Activated T-cell treated with anti-CD3 and anti-CD28 coated beads for 4 hours (primary cell): Measurements from ENCODE around the gene PRKAB1.
"Not testable (repeated sequence)": the region's sequence is repeated elsewhere in the genome, so short reads cannot be mapped to it uniquely, and the experiment has no call there.

ENCODE experiments used
- DNase-seq: peaks from one replicate; pipeline ENCODE4 v3.0.0-alpha.2; 2020

Gene PRKAB1

GRCh38 chr12:119667577-119668323 lies at the start of gene PRKAB1:
Gene PRKAB1, plus strand, starts transcription at chr12:119668133. Its CDS starts 112 bp downstream, at chr12:119668245.
- DNase-seq, result peak; percentile 87

- DNase-seq, result not testable (repeated sequence)
These were observed 49.5 kb upstream of the PRKAB1 start for GRCh38 chr12:119618328-119618896.

DNA sequence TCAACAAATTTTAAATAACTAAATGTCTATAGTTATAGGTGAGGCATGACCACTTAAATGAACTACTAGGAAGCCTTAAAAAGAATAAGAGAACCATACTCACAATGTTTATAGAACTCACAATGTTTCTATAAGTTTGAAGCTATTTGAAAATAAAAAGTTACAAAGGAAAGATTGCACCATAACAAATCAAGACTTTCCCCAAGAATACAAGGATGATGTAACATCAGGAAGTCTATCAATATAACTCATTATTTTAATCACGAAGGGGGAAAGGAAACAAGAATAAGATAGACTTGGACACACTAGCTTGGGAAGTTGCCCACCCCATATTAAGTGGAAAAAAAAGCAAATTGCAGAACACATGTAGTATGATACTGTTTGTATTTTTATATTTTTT lies 47.4 kb upstream of the PRKAB1 start:
- no peak for DNase-seq

GRCh38 chr12:119621878-119622277 lies 46.1 kb upstream of the PRKAB1 start:
- no peak for DNase-seq

DNA sequence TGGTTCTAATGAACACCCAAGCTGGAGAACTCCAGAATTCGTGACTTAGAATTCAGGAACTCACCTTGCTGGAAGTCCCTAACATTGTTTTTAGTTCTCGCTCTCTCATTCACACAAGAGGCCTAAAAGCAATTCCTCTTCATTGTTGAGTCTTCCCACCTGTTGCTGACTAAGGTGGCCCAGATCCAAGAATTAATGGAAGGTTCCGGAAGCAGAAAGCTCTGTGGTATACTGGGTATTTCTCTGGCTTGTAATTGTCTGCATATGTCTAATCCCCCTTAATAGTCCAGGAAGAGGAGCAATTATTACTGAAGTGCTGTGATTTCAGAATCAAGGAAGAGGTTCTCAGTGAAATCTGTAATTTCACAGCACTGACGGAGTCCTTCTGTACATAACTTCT lies 43.0 kb upstream of the PRKAB1 start:
- no peak for DNase-seq

DNA sequence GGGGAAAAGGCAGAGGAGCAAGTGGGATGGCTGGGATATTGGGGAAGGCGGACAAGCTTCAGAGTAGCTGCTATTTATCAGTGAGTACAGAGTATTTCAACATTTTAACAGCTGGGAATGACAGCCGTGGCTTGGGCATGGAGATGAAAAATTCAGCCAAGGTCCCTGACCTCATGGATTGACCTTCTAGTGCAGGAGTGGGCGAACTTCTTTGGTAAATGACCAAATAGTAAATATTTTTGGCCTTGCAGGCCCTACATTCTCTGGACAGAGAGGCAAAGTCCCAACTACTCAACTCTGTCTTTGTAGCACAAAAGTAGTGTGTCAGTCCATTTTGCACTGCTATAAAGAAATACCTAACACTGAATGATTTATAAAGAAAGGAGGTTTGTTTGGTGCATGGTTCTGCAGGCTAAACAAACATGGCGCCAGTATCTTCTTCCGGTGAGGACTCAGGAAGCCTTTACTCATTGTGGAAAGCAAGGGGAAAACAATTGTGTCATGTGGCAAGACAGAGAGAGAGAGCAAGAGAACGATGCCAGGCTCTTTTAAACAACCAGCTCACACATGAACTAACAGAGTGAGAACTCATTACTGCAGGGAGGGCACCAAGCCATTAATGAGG lies 40.8 kb upstream of the PRKAB1 start:
- no peak for DNase-seq

GRCh38 chr12:119627686-119628085 lies 40.2 kb upstream of the PRKAB1 start:
- DNase-seq, result no peak

GRCh38 chr12:119630223-119630780 lies 37.6 kb upstream of the PRKAB1 start:
- no peak for DNase-seq

GRCh38 chr12:119630962-119631550 lies 36.9 kb upstream of the PRKAB1 start:
- DNase-seq, result no peak

DNA sequence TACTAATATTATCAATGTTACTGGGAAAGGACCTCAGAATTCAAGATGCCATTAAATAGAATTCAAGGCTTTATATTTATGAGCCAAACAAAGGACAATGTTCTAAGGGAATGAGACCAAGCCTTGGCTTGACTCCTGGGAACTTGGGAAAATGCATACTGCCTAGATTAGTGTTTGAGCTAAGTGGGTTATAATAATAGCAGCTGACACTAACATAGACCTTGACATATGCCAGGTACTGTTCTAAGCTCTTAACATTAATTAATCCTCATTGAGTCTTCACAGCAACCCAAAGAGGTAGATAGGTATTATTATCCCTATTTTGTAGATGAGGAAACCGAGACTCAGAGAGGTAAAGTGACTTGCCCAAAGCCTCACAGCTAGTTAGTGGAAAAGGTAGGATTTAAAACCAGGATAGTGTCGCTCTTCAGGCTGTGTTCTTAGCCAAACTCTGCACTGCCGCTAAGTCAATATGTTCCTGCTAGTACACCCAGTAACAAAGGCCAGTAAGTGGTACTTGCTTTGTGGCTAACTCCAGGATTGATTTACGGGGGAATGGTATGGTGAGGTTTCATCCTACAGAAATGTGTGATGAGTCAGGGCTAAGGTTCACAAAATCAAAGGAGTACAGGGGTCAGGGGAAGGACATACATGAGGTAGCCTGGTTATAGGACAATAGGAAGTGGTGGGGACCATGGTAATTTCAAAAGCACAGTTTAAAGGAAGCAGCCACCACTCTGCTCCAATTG lies 35.8 kb upstream of the PRKAB1 start:
- no peak for DNase-seq

GRCh38 chr12:119634743-119635142 lies 33.2 kb upstream of the PRKAB1 start:
- no peak for DNase-seq

DNA sequence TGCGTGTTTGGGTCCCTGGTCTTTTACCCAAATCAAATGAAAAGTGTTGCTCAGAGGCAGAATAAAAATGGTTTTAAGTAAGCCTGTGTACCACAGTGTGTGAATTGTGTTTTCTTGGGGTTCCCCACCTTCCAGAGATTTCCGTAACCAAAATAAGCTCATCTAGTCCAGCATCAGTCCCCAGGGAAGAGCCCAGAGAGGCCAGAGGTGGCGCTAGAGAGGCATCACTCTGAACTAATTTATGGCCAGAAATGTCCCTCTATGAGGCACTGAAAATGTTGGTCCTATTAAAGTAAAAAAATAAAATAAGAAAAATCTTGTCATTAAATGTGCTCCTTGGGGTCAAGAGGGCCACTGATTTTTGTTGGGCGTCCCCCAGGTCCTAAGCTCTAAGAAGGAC lies 24.9 kb upstream of the PRKAB1 start:
- no peak for DNase-seq

DNA sequence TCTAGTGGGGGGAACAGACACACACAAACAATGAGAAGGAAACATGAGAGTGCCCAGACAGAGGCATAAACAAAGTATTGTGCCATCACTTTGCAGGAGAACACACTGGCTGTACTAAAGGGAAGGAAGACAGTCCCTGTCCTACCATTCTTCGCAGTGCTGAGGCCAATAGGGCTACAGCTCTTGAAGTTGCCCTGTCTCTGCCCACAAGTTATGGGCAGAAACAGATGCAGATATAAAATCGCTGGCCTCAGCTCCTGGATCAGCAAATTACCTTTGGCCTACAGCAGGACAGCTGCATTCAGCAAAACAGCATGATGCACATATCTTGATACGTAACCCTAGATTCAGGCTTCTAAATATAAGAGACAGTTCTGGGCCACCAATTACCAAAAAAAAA lies 23.0 kb upstream of the PRKAB1 start:
- no peak for DNase-seq

DNA sequence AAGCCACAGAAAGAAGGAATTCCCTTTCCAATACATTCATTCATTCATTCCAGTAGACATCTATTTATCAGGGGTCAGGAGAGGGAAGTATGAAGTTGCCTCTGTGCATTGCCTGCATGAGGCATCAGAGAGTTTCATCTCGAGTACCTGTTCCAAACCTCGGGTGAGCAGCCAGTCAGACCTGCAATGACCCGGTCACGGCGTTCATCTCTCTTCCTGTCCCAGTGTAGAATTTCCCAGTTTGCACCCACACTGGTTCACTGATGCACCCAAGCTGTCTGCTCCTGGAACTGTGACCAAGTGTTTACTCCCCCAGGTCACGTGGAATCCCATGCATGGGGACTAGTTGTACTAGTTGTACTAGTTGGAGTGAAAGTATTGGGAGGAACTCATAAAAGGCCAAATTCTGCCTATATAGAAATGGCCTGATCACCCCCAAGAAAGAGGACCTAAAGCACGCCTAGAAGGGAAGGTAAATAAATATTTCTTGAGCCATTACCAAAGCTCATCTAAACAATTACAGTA lies 22.3 kb upstream of the PRKAB1 start:
- no peak for DNase-seq

GRCh38 chr12:119649202-119649808 lies 18.6 kb upstream of the PRKAB1 start:
- DNase-seq, result no peak

- DNase-seq, result no peak
These were observed 15.3 kb upstream of the PRKAB1 start for GRCh38 chr12:119652665-119653064.

- not testable (repeated sequence) for DNase-seq
These were observed 10.9 kb upstream of the PRKAB1 start for GRCh38 chr12:119657001-119657400.

GRCh38 chr12:119658166-119658565 lies 9.8 kb upstream of the PRKAB1 start:
- DNase-seq, result not testable (repeated sequence)

- peak; percentile 36 for DNase-seq
These were observed 8.5 kb upstream of the PRKAB1 start for GRCh38 chr12:119659289-119659897.

GRCh38 chr12:119660076-119660475 lies 7.9 kb upstream of the PRKAB1 start:
- DNase-seq, result no peak

DNA sequence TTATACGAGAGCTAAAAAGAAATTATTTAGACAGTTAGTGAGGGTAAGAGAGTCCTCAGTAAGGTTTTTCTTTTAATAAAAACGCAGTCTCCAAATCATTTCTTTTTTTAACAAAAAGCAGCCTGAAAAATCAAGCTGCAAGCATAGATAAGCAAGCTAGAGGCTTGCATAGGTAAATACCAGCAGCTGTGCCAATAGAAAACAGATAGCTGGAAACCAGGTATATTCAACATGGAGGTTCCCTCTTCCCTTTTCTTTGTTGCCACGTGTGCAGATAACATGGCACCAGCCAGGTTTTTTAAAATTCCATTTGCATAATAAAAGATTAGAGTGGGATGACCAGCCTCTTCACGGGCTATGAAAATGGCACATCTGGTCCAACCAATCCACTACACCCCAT lies 6.1 kb upstream of the PRKAB1 start:
- DNase-seq, result no peak

GRCh38 chr12:119664642-119665041 lies 3.3 kb upstream of the PRKAB1 start:
- DNase-seq, result no peak
